Testis (tissue), 3 donors: Measurements from ENCODE around the gene CD200. TPM values are rescaled to one million over a fixed set of nuclear protein-coding genes. Genes with fewer than 3 reads are reported as not detected.

Source experiments
- DNase-seq: peaks from one replicate; pipeline ENCODE4 v3.0.0-alpha.2; 2019
- H3K27ac ChIP-seq, 2 donors: fragments of 200-600 bp; sonication (generic); one replicate each; pipeline ENCODE4 v1.5.1; 2019
- H3K27me3 ChIP-seq: fragments of 200-600 bp; sonication (generic); one replicate; pipeline ENCODE4 v1.5.1; 2019
- H3K36me3 ChIP-seq: fragments of 200-600 bp; sonication (generic); one replicate; pipeline ENCODE4 v1.5.1; 2017; ENCODE audit warnings: low read depth; ENCODE audit errors: missing control alignments
- H3K4me1 ChIP-seq: fragments of 200-600 bp; sonication (generic); one replicate; pipeline ENCODE4 v1.5.1; 2019
- H3K4me3 ChIP-seq, 2 donors: fragments of 200-600 bp; sonication (generic); one replicate each; pipeline ENCODE4 v1.5.1; 2017 to 2019
- H3K9me3 ChIP-seq: fragments of 200-600 bp; sonication (generic); one replicate; pipeline ENCODE4 v1.5.1; 2017
- CTCF ChIP-seq, 3 experiments: fragments of 450-650 bp in 2 of 3; fragments of 200-600 bp in 1 of 3; sonication (generic) in 1 of 3; IDR thresholded peaks; one replicate each; pipeline ENCODE4 v1.5.1; 2016 to 2019; ENCODE audit warnings: antibody characterized with exemption in 3 of 3, mild to moderate bottlenecking in 2 of 3, moderate library complexity in 1 of 3
- POLR2A ChIP-seq: fragments of 450-650 bp; IDR thresholded peaks from one replicate; pipeline ENCODE4 v1.6.1; 2017; ENCODE audit warnings: antibody characterized with exemption, mild to moderate bottlenecking, moderate library complexity
- WGBS, 2 donors: methylation state at CpG; one replicate each; pipeline ENCODE4 v1.1.5; 2018; 5-methylcytosine and 5-hydroxymethylcytosine counted together
- intact Hi-C: fragments of 100-400 bp; cut with DNase I; formaldehyde crosslinking; loops from one replicate; pipeline ENCODE4 v1.15.1; 2023; ENCODE audit warnings: low total_unique reads
- polyA plus RNA-seq: library from polyadenylated mRNA; stranded (reverse); fragments of 350-450 nt; fragmentation: Illumina TruSeq; extraction: RNeasy Lipid Tissue Mini Kit (QIAGEN cat#74804); gene quantifications from one replicate; pipeline ENCODE4 v1.2.3, GENCODE V29; 2014; ENCODE audit warnings: low read depth, low replicate concordance; ENCODE audit not compliant: insufficient read depth
- total RNA-seq, 2 donors: library from RNA; depleted of rRNA; stranded (reverse); fragments of >200 nt; gene quantifications; one replicate each; pipeline ENCODE4 v1.2.3, GENCODE V29; 2016

Gene CD200
- total and polyA plus RNA-seq, 3 donors from 2014 or later = 3.4 to 8.5 (median 6.3) TPM

GRCh38 chr3:112304611-112305010, 28.3 kb upstream of the CD200 start:
- H3K4me1 ChIP-seq = peaks cover 3% of the 10 kb centered on the region
- no peak for DNase-seq
- H3K27ac ChIP-seq = peak overlapping the region in 1 of 2 donors; percentile 11
- WGBS, 2 donors = 11 to 17% methylated on average over 2 of the region's 2 CpGs
- H3K4me3 ChIP-seq = peak overlapping the region in 1 of 2 donors; percentile 54
- H3K27me3 ChIP-seq = no peaks in the 10 kb centered on the region
- H3K36me3 ChIP-seq = no peaks in the 10 kb centered on the region
- H3K9me3 ChIP-seq = no peaks in the 10 kb centered on the region
- TF ChIP-seq POLR2A (no peak), CTCF (IDR thresholded peaks at IDR 0.05) (peak in 2 of 3 experiments; percentile 26 to 35)
- intact Hi-C loops = no loop called here

- 83 to 89% methylated on average over 9 of the region's 9 CpGs for WGBS, 2 donors
- Histone ChIP-seq H3K4me3 (no peak overlapping the region), H3K27me3 (no peaks in the 10 kb centered on the region), H3K27ac (peak overlapping the region in 1 of 2 donors; percentile 44), H3K9me3 (no peaks in the 10 kb centered on the region), H3K36me3 (no peaks in the 10 kb centered on the region), H3K4me1 (peaks cover 3% of the 10 kb centered on the region)
- intact Hi-C loops = no loop called here
- TF ChIP-seq POLR2A (no peak), CTCF (IDR thresholded peaks at IDR 0.05) (no peak)
- DNase-seq = no peak
Measured at GRCh38 chr3:112306825-112307224, 26.1 kb upstream of the CD200 start.

- peaks cover 3% of the 10 kb centered on the region for H3K4me1 ChIP-seq
- H3K27me3 ChIP-seq = no peaks in the 10 kb centered on the region
- no peaks in the 10 kb centered on the region for H3K36me3 ChIP-seq
- no peaks in the 10 kb centered on the region for H3K9me3 ChIP-seq
- H3K27ac ChIP-seq = peak overlapping the region; percentile 33 to 44
- intact Hi-C loops = no loop called here
- WGBS, 2 donors = 55 to 71% methylated on average over 4 of the region's 4 CpGs
- no peak for TF ChIP-seq CTCF (IDR thresholded peaks at IDR 0.05)
- TF ChIP-seq POLR2A = no peak
- no peak for DNase-seq
- no peak overlapping the region for H3K4me3 ChIP-seq
Measured at GRCh38 chr3:112307557-112307956, 25.4 kb upstream of the CD200 start.

- H3K9me3 ChIP-seq = no peaks in the 10 kb centered on the region
- 42 to 69% methylated on average over 7 of the region's 7 CpGs for WGBS, 2 donors
- peaks cover 3% of the 10 kb centered on the region for H3K4me1 ChIP-seq
- peak overlapping the region in 1 of 2 donors; percentile 44 for H3K27ac ChIP-seq
- H3K27me3 ChIP-seq = no peaks in the 10 kb centered on the region
- H3K36me3 ChIP-seq = no peaks in the 10 kb centered on the region
- TF ChIP-seq POLR2A = no peak
- TF ChIP-seq CTCF (IDR thresholded peaks at IDR 0.05) = no peak
- DNase-seq = peak; percentile 67
- no peak overlapping the region for H3K4me3 ChIP-seq
- intact Hi-C loops = no loop called here
Measured at GRCh38 chr3:112308151-112308911, 24.6 kb upstream of the CD200 start.

- Histone ChIP-seq H3K36me3 (no peaks in the 10 kb centered on the region), H3K4me1 (peaks cover 3% of the 10 kb centered on the region), H3K4me3 (no peak overlapping the region), H3K27ac (no peak overlapping the region), H3K9me3 (no peaks in the 10 kb centered on the region), H3K27me3 (no peaks in the 10 kb centered on the region)
- intact Hi-C loops = no loop called here
- no peak for TF ChIP-seq POLR2A
- no peak for TF ChIP-seq CTCF (IDR thresholded peaks at IDR 0.05)
- 80 to 85% methylated on average over 2 of the region's 2 CpGs for WGBS, 2 donors
- no peak for DNase-seq
Measured at GRCh38 chr3:112314649-112315048, 18.3 kb upstream of the CD200 start.
